NB4 (cell line): ENCODE data around the gene VPREB3.

Experiments
- MYC ChIP-seq: IDR thresholded peaks from 2 replicates; pipeline ENCODE4 v1.6.1; 2011; ENCODE audit warnings: low read depth, low read length
- POLR2A ChIP-seq: IDR thresholded peaks from 2 replicates; pipeline ENCODE4 v1.6.1; 2011; ENCODE audit warnings: mild to moderate bottlenecking; ENCODE audit not compliant: insufficient read length; ENCODE audit errors: extremely low read depth
- TF ChIP-seq, protein P1 (sequence below): IDR thresholded peaks from one replicate; pipeline ENCODE4 v1.5.1; 2012; ENCODE audit warnings: low read depth, low read length
- TF ChIP-seq, protein P2 (sequence below): IDR thresholded peaks from 2 replicates; pipeline ENCODE4 v1.6.1; 2011; ENCODE audit warnings: low read depth, low read length

DNA sequence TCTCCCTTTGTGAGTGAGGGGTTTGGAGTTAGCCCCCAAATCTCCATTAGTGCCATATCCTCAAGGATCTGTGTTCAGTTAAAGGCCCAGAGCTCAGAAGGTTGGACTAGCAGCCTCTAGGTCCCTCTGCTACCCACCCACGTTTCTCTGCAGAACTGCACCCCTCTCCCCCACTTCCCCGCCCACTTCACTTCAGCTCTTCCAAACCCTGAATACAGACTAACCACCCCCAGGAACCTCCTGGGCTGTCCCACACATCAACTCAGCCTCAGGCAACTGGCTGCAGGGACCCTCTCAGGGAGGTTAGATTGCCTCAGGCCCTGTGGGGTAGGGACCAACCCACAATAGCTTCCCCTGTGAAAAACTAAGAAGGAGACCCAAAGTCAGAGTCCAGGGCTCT, 840 bp downstream of the VPREB3 start:
- TF ChIP-seq, protein P1, sequence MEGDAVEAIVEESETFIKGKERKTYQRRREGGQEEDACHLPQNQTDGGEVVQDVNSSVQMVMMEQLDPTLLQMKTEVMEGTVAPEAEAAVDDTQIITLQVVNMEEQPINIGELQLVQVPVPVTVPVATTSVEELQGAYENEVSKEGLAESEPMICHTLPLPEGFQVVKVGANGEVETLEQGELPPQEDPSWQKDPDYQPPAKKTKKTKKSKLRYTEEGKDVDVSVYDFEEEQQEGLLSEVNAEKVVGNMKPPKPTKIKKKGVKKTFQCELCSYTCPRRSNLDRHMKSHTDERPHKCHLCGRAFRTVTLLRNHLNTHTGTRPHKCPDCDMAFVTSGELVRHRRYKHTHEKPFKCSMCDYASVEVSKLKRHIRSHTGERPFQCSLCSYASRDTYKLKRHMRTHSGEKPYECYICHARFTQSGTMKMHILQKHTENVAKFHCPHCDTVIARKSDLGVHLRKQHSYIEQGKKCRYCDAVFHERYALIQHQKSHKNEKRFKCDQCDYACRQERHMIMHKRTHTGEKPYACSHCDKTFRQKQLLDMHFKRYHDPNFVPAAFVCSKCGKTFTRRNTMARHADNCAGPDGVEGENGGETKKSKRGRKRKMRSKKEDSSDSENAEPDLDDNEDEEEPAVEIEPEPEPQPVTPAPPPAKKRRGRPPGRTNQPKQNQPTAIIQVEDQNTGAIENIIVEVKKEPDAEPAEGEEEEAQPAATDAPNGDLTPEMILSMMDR = no peak
- TF ChIP-seq, protein P2, sequence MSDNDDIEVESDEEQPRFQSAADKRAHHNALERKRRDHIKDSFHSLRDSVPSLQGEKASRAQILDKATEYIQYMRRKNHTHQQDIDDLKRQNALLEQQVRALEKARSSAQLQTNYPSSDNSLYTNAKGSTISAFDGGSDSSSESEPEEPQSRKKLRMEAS = no peak
- TF ChIP-seq POLR2A (no peak), MYC (no peak)
